Ishikawa (cell line): ENCODE measurements around the gene KCNMB2.

ENCODE experiments used
- CEBPB ChIP-seq: IDR thresholded peaks from 2 replicates; pipeline ENCODE4 v1.6.1; 2012
- CREB1 ChIP-seq: IDR thresholded peaks from 2 replicates; pipeline ENCODE4 v1.6.1; 2012; ENCODE audit warnings: low read depth
- EGR1 ChIP-seq: IDR thresholded peaks from 2 replicates; pipeline ENCODE4 v1.6.1; 2012
- EP300 ChIP-seq: IDR thresholded peaks from 2 replicates; pipeline ENCODE4 v1.6.1; 2012; ENCODE audit warnings: borderline replicate concordance
- FOXM1 ChIP-seq: IDR thresholded peaks from 2 replicates; pipeline ENCODE4 v1.6.1; 2012; ENCODE audit warnings: low read depth, borderline replicate concordance
- MAX ChIP-seq: IDR thresholded peaks from 2 replicates; pipeline ENCODE4 v1.6.1; 2012
- NFIC ChIP-seq: IDR thresholded peaks from 2 replicates; pipeline ENCODE4 v1.6.1; 2012
- RAD21 ChIP-seq: IDR thresholded peaks from 2 replicates; pipeline ENCODE4 v1.6.1; 2012; ENCODE audit warnings: low read depth
- REST ChIP-seq: IDR thresholded peaks from 2 replicates; pipeline ENCODE4 v1.6.1; 2012; ENCODE audit warnings: low read depth, mild to moderate bottlenecking
- TAF1 ChIP-seq: IDR thresholded peaks from 2 replicates; pipeline ENCODE4 v1.6.1; 2012; ENCODE audit warnings: low read depth, mild to moderate bottlenecking
- TCF12 ChIP-seq: IDR thresholded peaks from 2 replicates; pipeline ENCODE4 v1.6.1; 2012; ENCODE audit warnings: low read depth
- TEAD4 ChIP-seq: IDR thresholded peaks from 2 replicates; pipeline ENCODE4 v1.6.1; 2012
- USF1 ChIP-seq: IDR thresholded peaks from 2 replicates; pipeline ENCODE4 v1.6.1; 2012
- YY1 ChIP-seq: IDR thresholded peaks from 2 replicates; pipeline ENCODE4 v1.6.1; 2012; ENCODE audit warnings: low read depth
- ZBTB7A ChIP-seq: IDR thresholded peaks from 2 replicates; pipeline ENCODE4 v1.6.1; 2012; ENCODE audit warnings: low read depth

Gene KCNMB2

GRCh38 chr3:178669022-178669601, 132.9 kb downstream of the KCNMB2 start:
- no peak for TF ChIP-seq ZBTB7A
- TF ChIP-seq REST: no peak
- TF ChIP-seq FOXM1: no peak
- no peak for TF ChIP-seq MAX
- TF ChIP-seq RAD21: no peak
- no peak for TF ChIP-seq CEBPB
- no peak for TF ChIP-seq USF1
- no peak for TF ChIP-seq NFIC
- TF ChIP-seq EP300: no peak
- no peak for TF ChIP-seq TEAD4
- TF ChIP-seq YY1: no peak
- no peak for TF ChIP-seq CREB1
- TF ChIP-seq TCF12: no peak
- TF ChIP-seq EGR1: no peak
- no peak for TF ChIP-seq TAF1

- TF ChIP-seq TEAD4 (no peak), YY1 (no peak)
Observed at GRCh38 chr3:178669758-178670157, 133.5 kb downstream of the KCNMB2 start.

GRCh38 chr3:178671377-178671776, 135.1 kb downstream of the KCNMB2 start:
- TF ChIP-seq NFIC (no peak), EP300 (no peak), CREB1 (no peak), TEAD4 (no peak)

GRCh38 chr3:178671791-178672190, 135.6 kb downstream of the KCNMB2 start:
- TF ChIP-seq USF1 (no peak), EGR1 (no peak), YY1 (no peak), NFIC (no peak), CEBPB (no peak), CREB1 (no peak), TEAD4 (no peak), EP300 (no peak)

GRCh38 chr3:178672275-178672674, 136.0 kb downstream of the KCNMB2 start:
- TF ChIP-seq FOXM1: no peak
- no peak for TF ChIP-seq ZBTB7A
- TF ChIP-seq TAF1: no peak
- no peak for TF ChIP-seq RAD21
- TF ChIP-seq MAX: no peak
- no peak for TF ChIP-seq TEAD4
- TF ChIP-seq CREB1: no peak
- TF ChIP-seq NFIC: no peak
- no peak for TF ChIP-seq CEBPB
- no peak for TF ChIP-seq YY1
- TF ChIP-seq EGR1: no peak
- TF ChIP-seq REST: no peak
- TF ChIP-seq EP300: no peak
- TF ChIP-seq USF1: no peak

GRCh38 chr3:178673529-178673928, 137.3 kb downstream of the KCNMB2 start:
- no peak for TF ChIP-seq TAF1
- TF ChIP-seq FOXM1: no peak
- no peak for TF ChIP-seq REST
- no peak for TF ChIP-seq EP300
- no peak for TF ChIP-seq RAD21
- TF ChIP-seq EGR1: no peak
- no peak for TF ChIP-seq TEAD4
- TF ChIP-seq TCF12: no peak
- no peak for TF ChIP-seq CEBPB
